ENCODE results near the gene KCNIP4.

KCNIP4 gene

DNA sequence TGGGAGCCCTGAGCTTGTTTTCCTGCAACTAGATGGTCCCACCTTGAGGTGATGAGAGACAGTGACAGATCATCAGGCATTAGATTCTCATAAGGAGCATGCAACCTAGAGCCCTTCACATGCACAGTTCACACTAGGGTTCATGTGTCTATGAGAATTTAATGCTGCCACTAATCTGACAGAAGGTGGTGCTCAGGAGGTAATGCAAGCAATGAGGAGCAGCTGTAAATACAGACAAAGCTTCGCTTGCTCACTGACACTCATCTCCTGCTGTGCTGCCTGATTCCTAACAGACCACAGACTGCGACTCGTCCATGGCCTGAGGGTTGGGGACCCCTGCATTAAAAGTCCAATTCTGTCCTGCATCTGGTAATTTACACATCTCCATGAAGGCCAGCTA is 141.6 kb downstream of the KCNIP4 start:
- Histone ChIP-seq H3K4me1 (no peaks in the 10 kb centered on the region), H3K9me3 (ENCODE audit: control insufficient read depth, low read length) (no peaks in the 10 kb centered on the region), H3K27ac (no peak overlapping the region), H3K4me3 (ENCODE audit: low read depth, low read length) (no peak overlapping the region), H3K79me2 (no peaks in the 10 kb centered on the region), H2AFZ (no peak overlapping the region), H3K27me3 (ENCODE audit: control insufficient read depth, insufficient read depth, low read length) (no peaks in the 10 kb centered on the region), H3K36me3 (ENCODE audit: control insufficient read depth, insufficient read depth, low read length) (no peaks in the 10 kb centered on the region), H3K4me2 (ENCODE audit: low read length) (no peak overlapping the region), H3K9ac (no peak overlapping the region)
- TF ChIP-seq, protein P1, sequence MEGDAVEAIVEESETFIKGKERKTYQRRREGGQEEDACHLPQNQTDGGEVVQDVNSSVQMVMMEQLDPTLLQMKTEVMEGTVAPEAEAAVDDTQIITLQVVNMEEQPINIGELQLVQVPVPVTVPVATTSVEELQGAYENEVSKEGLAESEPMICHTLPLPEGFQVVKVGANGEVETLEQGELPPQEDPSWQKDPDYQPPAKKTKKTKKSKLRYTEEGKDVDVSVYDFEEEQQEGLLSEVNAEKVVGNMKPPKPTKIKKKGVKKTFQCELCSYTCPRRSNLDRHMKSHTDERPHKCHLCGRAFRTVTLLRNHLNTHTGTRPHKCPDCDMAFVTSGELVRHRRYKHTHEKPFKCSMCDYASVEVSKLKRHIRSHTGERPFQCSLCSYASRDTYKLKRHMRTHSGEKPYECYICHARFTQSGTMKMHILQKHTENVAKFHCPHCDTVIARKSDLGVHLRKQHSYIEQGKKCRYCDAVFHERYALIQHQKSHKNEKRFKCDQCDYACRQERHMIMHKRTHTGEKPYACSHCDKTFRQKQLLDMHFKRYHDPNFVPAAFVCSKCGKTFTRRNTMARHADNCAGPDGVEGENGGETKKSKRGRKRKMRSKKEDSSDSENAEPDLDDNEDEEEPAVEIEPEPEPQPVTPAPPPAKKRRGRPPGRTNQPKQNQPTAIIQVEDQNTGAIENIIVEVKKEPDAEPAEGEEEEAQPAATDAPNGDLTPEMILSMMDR (IDR thresholded peaks at IDR 0.05): no peak

DNA sequence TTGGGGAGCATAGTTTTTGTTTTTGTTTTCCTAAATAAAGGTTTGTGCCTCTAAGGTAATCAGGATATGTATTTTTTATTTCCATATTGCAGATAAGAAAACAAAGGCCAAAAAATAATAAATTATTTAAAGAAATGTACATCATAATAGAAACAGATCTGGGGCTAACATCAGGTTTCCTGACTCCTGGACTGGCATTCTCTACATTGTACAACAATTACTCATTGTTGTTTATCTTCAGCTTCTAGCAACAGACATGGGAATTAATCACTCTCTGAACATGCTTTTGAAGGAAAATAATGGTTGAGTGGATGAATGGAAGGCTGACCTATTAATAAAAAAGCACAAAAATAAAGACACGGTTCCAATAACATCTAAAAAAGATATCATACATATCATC is 146.2 kb downstream of the KCNIP4 start:
- TF ChIP-seq, protein P1 (IDR thresholded peaks at IDR 0.05): no peak
- no peaks in the 10 kb centered on the region for H3K9me3 ChIP-seq (ENCODE audit: control insufficient read depth, low read length)
- H3K4me1 ChIP-seq: no peaks in the 10 kb centered on the region
- no peaks in the 10 kb centered on the region for H3K36me3 ChIP-seq (ENCODE audit: control insufficient read depth, insufficient read depth, low read length)
- no peak overlapping the region for H3K9ac ChIP-seq
- no peaks in the 10 kb centered on the region for H3K27me3 ChIP-seq (ENCODE audit: control insufficient read depth, insufficient read depth, low read length)
- no peak overlapping the region for H3K27ac ChIP-seq
- H3K4me2 ChIP-seq (ENCODE audit: low read length): no peak overlapping the region
- H2AFZ ChIP-seq: no peak overlapping the region
- no peak overlapping the region for H3K4me3 ChIP-seq (ENCODE audit: low read depth, low read length)
- no peaks in the 10 kb centered on the region for H3K79me2 ChIP-seq

DNA sequence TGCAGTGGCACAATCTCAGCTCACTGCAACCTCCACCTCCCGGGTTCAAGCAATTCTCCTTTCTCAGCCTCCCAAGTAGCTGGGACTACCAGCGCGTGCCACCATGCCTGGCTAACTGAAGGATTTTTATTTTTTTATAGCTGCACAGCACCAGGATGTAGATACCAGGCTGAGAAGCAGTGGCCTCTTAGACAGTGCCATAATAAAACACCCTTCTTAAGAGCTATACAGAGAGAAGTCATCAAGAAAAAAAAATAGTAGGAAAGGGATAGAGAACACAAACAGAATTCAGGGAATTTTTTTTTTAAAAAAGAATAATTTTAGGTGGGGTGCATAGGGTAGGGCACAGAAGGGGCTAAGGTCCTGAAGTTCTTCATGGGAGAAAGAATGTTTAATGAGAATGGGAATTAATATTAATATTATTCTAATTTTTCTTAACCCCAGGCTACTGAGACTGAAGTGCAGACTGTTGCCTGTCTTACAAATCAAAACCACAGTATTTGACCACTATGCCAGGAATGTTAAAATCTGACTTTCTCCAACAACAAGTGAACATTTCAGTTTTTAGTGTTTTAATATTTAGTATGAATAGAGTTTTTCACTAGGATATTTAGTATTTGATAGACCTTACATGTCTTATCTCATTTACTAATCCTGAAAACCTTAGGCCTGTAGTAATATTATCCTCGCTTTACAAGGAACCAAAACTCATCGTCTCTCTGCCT is 146.7 kb downstream of the KCNIP4 start:
- Histone ChIP-seq H3K4me3 (ENCODE audit: low read depth, low read length) (no peak overlapping the region), H3K27ac (no peak overlapping the region), H3K4me1 (no peaks in the 10 kb centered on the region), H3K9me3 (ENCODE audit: control insufficient read depth, low read length) (no peaks in the 10 kb centered on the region), H2AFZ (no peak overlapping the region), H3K79me2 (no peaks in the 10 kb centered on the region), H3K9ac (no peak overlapping the region), H3K36me3 (ENCODE audit: control insufficient read depth, insufficient read depth, low read length) (no peaks in the 10 kb centered on the region), H3K4me2 (ENCODE audit: low read length) (no peak overlapping the region), H3K27me3 (ENCODE audit: control insufficient read depth, insufficient read depth, low read length) (no peaks in the 10 kb centered on the region)
- TF ChIP-seq, protein P1 (IDR thresholded peaks at IDR 0.05): no peak

DNA sequence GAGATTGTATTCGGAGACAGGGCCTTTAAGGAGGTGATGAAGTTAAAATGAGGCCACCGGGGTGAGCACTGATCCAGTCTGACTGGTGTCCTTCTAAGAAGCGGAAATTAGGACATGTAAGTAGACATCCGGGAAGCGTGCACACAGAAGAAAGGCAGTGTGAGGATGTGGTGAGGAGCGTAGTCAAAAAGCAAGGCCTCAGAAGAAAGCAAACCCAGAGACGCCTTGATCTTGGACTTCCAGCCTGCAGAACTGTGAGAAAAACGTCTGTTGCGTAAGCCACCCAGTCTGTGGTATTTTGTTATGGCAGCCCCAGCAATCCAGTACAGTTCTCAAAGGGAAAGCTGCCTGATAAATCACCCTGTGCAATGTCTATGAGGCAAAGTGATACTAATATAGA is 153.5 kb downstream of the KCNIP4 start:
- Histone ChIP-seq H3K27ac (no peak overlapping the region), H3K27me3 (ENCODE audit: control insufficient read depth, insufficient read depth, low read length) (no peaks in the 10 kb centered on the region), H3K9me3 (ENCODE audit: control insufficient read depth, low read length) (no peaks in the 10 kb centered on the region), H2AFZ (no peak overlapping the region), H3K4me1 (no peaks in the 10 kb centered on the region), H3K4me2 (ENCODE audit: low read length) (no peak overlapping the region), H3K36me3 (ENCODE audit: control insufficient read depth, insufficient read depth, low read length) (no peaks in the 10 kb centered on the region), H3K79me2 (no peaks in the 10 kb centered on the region), H3K4me3 (ENCODE audit: low read depth, low read length) (no peak overlapping the region), H3K9ac (no peak overlapping the region)
- TF ChIP-seq, protein P1 (IDR thresholded peaks at IDR 0.05): no peak

DNA sequence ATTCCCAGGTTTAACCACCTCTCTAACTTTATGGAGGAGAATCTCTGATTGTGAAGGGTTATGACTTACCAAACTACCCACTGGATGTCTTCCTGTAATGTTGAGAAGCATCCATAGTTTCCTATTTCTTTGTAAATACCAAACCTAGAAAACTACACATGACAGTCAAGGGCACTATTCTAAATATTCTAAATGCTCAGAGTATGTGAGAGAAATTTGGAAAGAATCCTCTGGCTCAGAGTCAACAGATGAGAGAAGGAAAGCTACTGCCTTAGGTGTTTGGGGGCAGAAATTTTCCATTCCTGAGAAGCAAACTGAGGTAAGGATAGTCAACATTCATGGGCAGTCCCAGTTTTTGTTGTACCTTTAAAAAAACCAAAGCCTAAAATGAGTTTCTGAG is 155.8 kb downstream of the KCNIP4 start:
- no peak overlapping the region for H3K4me2 ChIP-seq (ENCODE audit: low read length)
- H3K27me3 ChIP-seq (ENCODE audit: control insufficient read depth, insufficient read depth, low read length): no peaks in the 10 kb centered on the region
- TF ChIP-seq, protein P1 (IDR thresholded peaks at IDR 0.05): no peak
- no peak overlapping the region for H3K27ac ChIP-seq
- H3K9me3 ChIP-seq (ENCODE audit: control insufficient read depth, low read length): no peaks in the 10 kb centered on the region
- H3K79me2 ChIP-seq: no peaks in the 10 kb centered on the region
- no peaks in the 10 kb centered on the region for H3K36me3 ChIP-seq (ENCODE audit: control insufficient read depth, insufficient read depth, low read length)
- H2AFZ ChIP-seq: no peak overlapping the region
- H3K4me3 ChIP-seq (ENCODE audit: low read depth, low read length): no peak overlapping the region
- no peak overlapping the region for H3K9ac ChIP-seq
- H3K4me1 ChIP-seq: no peaks in the 10 kb centered on the region

All from parathyroid adenoma (tissue), 2 donors.